KMS-11 (cell line): Measurements from ENCODE around the gene NT5M.
A peak's percentile ranks its signal among the peaks of the same experiment; 100 is the strongest.

Experiments
- H2AFZ ChIP-seq: fragments of 200-600 bp; sonication (generic); 2 replicates; pipeline ENCODE4 v1.6.1; 2016; ENCODE audit warnings: antibody characterized with exemption, mixed run types, low read depth
- H3K27ac ChIP-seq: fragments of 200-600 bp; sonication (generic); 2 replicates; pipeline ENCODE4 v1.6.1; 2016; ENCODE audit warnings: mild to moderate bottlenecking, mixed run types
- H3K27me3 ChIP-seq: fragments of 200-600 bp; sonication (generic); 2 replicates; pipeline ENCODE4 v1.6.1; 2017; ENCODE audit warnings: mild to moderate bottlenecking, low read depth, mixed run types, moderate library complexity; ENCODE audit not compliant: insufficient read depth
- H3K36me3 ChIP-seq: fragments of 200-600 bp; sonication (generic); 2 replicates; pipeline ENCODE4 v1.6.1; 2017; ENCODE audit warnings: mild to moderate bottlenecking, mixed run types; ENCODE audit not compliant: insufficient read depth
- H3K4me1 ChIP-seq: fragments of 200-600 bp; sonication (generic); 2 replicates; pipeline ENCODE4 v1.6.1; 2016; ENCODE audit warnings: mild to moderate bottlenecking, low read depth, mixed run types; ENCODE audit not compliant: poor library complexity, severe bottlenecking
- H3K4me2 ChIP-seq: fragments of 200-600 bp; sonication (generic); 2 replicates; pipeline ENCODE4 v1.7.0; 2016; ENCODE audit warnings: mild to moderate bottlenecking, mixed run types
- H3K4me3 ChIP-seq: fragments of 200-600 bp; sonication (generic); IDR thresholded peaks from 2 replicates; pipeline ENCODE4 v1.6.1; 2017; ENCODE audit warnings: low read depth, low read length, mixed read lengths; ENCODE audit not compliant: insufficient read depth
- H3K79me2 ChIP-seq: fragments of 200-600 bp; sonication (generic); 2 replicates; pipeline ENCODE4 v1.6.1; 2016; ENCODE audit warnings: low read depth, mixed run types; ENCODE audit not compliant: insufficient read depth
- H3K9ac ChIP-seq: fragments of 200-600 bp; sonication (generic); 2 replicates; pipeline ENCODE4 v1.6.1; 2016; ENCODE audit warnings: mild to moderate bottlenecking, mixed run types
- H4K20me1 ChIP-seq: fragments of 200-600 bp; sonication (generic); 2 replicates; pipeline ENCODE4 v1.6.1; 2016; ENCODE audit warnings: mild to moderate bottlenecking, mixed run types; ENCODE audit not compliant: insufficient read depth
- CTCF ChIP-seq: fragments of 200-600 bp; sonication (generic); conservative IDR thresholded peaks from 2 replicates; pipeline ENCODE4 v1.6.1; 2017; ENCODE audit warnings: low read depth, mild to moderate bottlenecking, antibody characterized with exemption, low read length, moderate library complexity, mixed read lengths

The NT5M gene

GRCh38 chr17:17354560-17355349 is 51.6 kb downstream of the NT5M start:
- Histone ChIP-seq H2AFZ (peak overlapping the region; percentile 44; the same call in 1 of the 2 replicates), H3K27me3 (no peaks in the 10 kb centered on the region), H3K4me1 (peaks cover 13% of the 10 kb centered on the region), H3K9ac (no peak overlapping the region), H3K36me3 (no peaks in the 10 kb centered on the region), H3K27ac (no peak overlapping the region), H3K4me3 (no peak overlapping the region), H3K79me2 (no peaks in the 10 kb centered on the region), H3K4me2 (peak overlapping the region; percentile 29; the same call in 1 of the 2 replicates), H4K20me1 (no peaks in the 10 kb centered on the region)
- TF ChIP-seq CTCF = peak; percentile 77

- no peak for TF ChIP-seq CTCF
- Histone ChIP-seq H4K20me1 (no peaks in the 10 kb centered on the region), H3K27me3 (no peaks in the 10 kb centered on the region), H3K4me1 (peaks cover 13% of the 10 kb centered on the region), H3K79me2 (no peaks in the 10 kb centered on the region), H3K27ac (no peak overlapping the region), H3K4me3 (no peak overlapping the region), H2AFZ (peak overlapping the region; percentile 44; the same call in 1 of the 2 replicates), H3K9ac (no peak overlapping the region), H3K36me3 (no peaks in the 10 kb centered on the region), H3K4me2 (peak overlapping the region; percentile 29; the same call in 1 of the 2 replicates)
Measured at GRCh38 chr17:17355426-17355825, 52.3 kb downstream of the NT5M start.

GRCh38 chr17:17356149-17356930 is 53.2 kb downstream of the NT5M start:
- H3K9ac ChIP-seq = no peak overlapping the region
- H4K20me1 ChIP-seq = no peaks in the 10 kb centered on the region
- H3K27ac ChIP-seq = no peak overlapping the region
- H3K27me3 ChIP-seq = no peaks in the 10 kb centered on the region
- no peak overlapping the region; the same call in 1 of the 2 replicates for H2AFZ ChIP-seq
- H3K36me3 ChIP-seq = no peaks in the 10 kb centered on the region
- H3K4me1 ChIP-seq = peaks cover 13% of the 10 kb centered on the region
- no peaks in the 10 kb centered on the region for H3K79me2 ChIP-seq
- no peak overlapping the region for H3K4me2 ChIP-seq
- TF ChIP-seq CTCF = peak; percentile 94
- no peak overlapping the region for H3K4me3 ChIP-seq

- no peak overlapping the region for H2AFZ ChIP-seq
- no peak overlapping the region for H3K4me3 ChIP-seq
- H3K4me1 ChIP-seq = peaks cover 13% of the 10 kb centered on the region
- no peaks in the 10 kb centered on the region for H3K36me3 ChIP-seq
- H3K4me2 ChIP-seq = no peak overlapping the region
- no peak for TF ChIP-seq CTCF
- H3K27me3 ChIP-seq = no peaks in the 10 kb centered on the region
- no peaks in the 10 kb centered on the region for H3K79me2 ChIP-seq
- H3K27ac ChIP-seq = no peak overlapping the region
- H4K20me1 ChIP-seq = no peaks in the 10 kb centered on the region
- H3K9ac ChIP-seq = no peak overlapping the region
Measured at GRCh38 chr17:17356931-17357270, 53.7 kb downstream of the NT5M start.
